Bladder microvascular endothelial cell (primary cell): ENCODE data around the gene ODAD3. TPM values are rescaled to one million over a fixed set of nuclear protein-coding genes. Genes with fewer than 3 reads are reported as not detected.

Experiments used
- total RNA-seq: library from RNA; depleted of rRNA; stranded (reverse); fragments of >200 nt; gene quantifications from 2 replicates; pipeline ENCODE4 v1.2.3, GENCODE V29; 2014

Gene ODAD3
- total RNA-seq: under 0.01 and 0.13 TPM in 2 replicates

DNA sequence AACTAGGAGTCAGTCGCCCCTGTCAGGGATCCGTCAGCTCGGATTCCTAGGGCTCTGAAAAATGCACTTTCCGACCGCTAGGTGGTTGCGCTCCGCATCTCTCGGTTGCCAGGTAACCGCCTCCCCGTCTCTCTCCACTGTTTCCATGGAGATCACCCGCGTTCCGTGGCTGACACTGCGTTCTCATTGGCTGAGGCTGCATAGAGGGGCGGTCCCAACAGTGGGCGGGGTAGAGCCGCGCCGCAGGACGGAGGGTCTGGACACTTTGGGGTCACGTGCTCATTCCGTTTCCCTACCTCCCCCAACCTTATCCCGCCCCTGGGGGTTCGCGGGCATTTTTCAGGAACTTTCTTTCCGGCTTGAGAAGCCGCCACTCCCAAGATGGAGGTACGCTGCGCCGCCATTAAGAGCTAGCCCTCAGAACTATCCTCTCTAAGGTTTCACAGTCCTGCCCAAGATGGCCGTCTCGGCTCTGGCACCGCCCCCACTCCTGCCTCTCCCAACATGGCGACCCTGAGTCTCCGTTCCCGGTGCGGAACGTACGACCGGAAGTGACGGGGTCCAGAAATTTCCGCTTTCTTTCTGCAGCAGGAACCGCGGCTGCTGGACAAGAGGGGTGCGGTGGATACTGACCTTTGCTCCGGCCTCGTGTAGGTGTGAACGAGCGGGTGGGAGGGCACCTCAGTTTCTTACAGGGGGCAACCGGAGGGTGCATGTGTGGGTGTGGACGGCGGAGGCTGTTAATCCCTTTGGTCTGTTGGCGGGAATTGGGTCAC lies at the start of gene ODAD3, which contains the start of gene PRKCSH:
Gene ODAD3, minus strand, starts transcription at position 65 of the 776 bp plus-strand sequence. CDS start 105 bp downstream, outside the sequence.
Gene PRKCSH, plus strand, starts transcription at position 579 of the 776 bp plus-strand sequence. CDS start 483 bp downstream, outside the sequence.

GRCh38 chr19:11480715-11481533 lies 46.0 kb upstream of the ODAD3 start, which contains the start of gene ELAVL3:
TSS of gene ELAVL3 (minus strand) at chr19:11481046. CDS start at chr19:11480608, 438 bp downstream.

GRCh38 chr19:11418549-11419506 lies 16.1 kb downstream of the ODAD3 start, which contains the start of gene RGL3:
TSS of gene RGL3 (minus strand) at chr19:11419314. CDS start at chr19:11419278, 36 bp downstream.

GRCh38 chr19:11374433-11375142 lies 60.3 kb downstream of the ODAD3 start, which contains the start of gene SWSAP1:
TSS of gene SWSAP1 (plus strand) at chr19:11374666. CDS start at chr19:11374681, 15 bp downstream.

Other genes with a start within 250 kb of the ODAD3 start
- gene KANK2, start 237.6 kb downstream of the ODAD3 start, total RNA-seq: 28.7 and 125 TPM in 2 replicates
- not detected in 2 replicates for gene ANGPTL8, start 195.5 kb downstream of the ODAD3 start, total RNA-seq
- gene DOCK6, start 172.6 kb downstream of the ODAD3 start, total RNA-seq: 73.3 and 155 TPM in 2 replicates
- gene TSPAN16, start 139.0 kb downstream of the ODAD3 start, total RNA-seq: not detected in 2 replicates
- gene RAB3D, start 95.5 kb downstream of the ODAD3 start, total RNA-seq: 37.6 and 82.1 TPM in 2 replicates
- 64.3 and 79.8 TPM in 2 replicates for gene TMEM205, start 88.9 kb downstream of the ODAD3 start, total RNA-seq
- 6.6 and 9.6 TPM in 2 replicates for gene CCDC159, start 88.6 kb downstream of the ODAD3 start, total RNA-seq
- 3.4 and 10.8 TPM in 2 replicates for gene PLPPR2, start 79.7 kb downstream of the ODAD3 start, total RNA-seq
- gene SWSAP1, start 60.5 kb downstream of the ODAD3 start, total RNA-seq: 0.57 and 1.1 TPM in 2 replicates
- gene EPOR, start 50.8 kb downstream of the ODAD3 start, total RNA-seq: 5.7 and 5.8 TPM in 2 replicates
- gene RGL3, start 15.8 kb downstream of the ODAD3 start, total RNA-seq: 0.16 and 2.9 TPM in 2 replicates
- gene PRKCSH, start 514 bp upstream of the ODAD3 start, total RNA-seq: 102 and 189 TPM in 2 replicates
- gene ELAVL3, start 45.9 kb upstream of the ODAD3 start, total RNA-seq: not detected in 2 replicates
- 3.6 and 5.8 TPM in 2 replicates for gene ZNF653, start 70.7 kb upstream of the ODAD3 start, total RNA-seq
- gene ECSIT, start 94.0 kb upstream of the ODAD3 start, total RNA-seq: 25.8 and 32.9 TPM in 2 replicates
- 0.63 and 1.9 TPM in 2 replicates for gene CNN1, start 103.7 kb upstream of the ODAD3 start, total RNA-seq
- 13.3 and 14.2 TPM in 2 replicates for gene ELOF1, start 124.1 kb upstream of the ODAD3 start, total RNA-seq
- 0.19 TPM in 1 of 2 replicates, not detected in the other for gene ACP5, start 142.5 kb upstream of the ODAD3 start, total RNA-seq
- gene ZNF627, start 162.4 kb upstream of the ODAD3 start, total RNA-seq: 13.0 and 22.9 TPM in 2 replicates